NCI-H1694 treated with DMSO at 0.1 percent for 48 hours (cell line): Measurements from ENCODE around the gene IL6.
"Not testable (repeated sequence)": the region's sequence is repeated elsewhere in the genome, so short reads cannot be mapped to it uniquely, and the experiment has no call there.

Source experiments
- DNase-seq: peaks from one replicate; lab custom pipeline; 2025; lab: John Stamatoyannopoulos, UW

The IL6 gene

GRCh38 chr7:22726907-22727713, at the start of gene IL6:
TSS of gene IL6 (plus strand) at chr7:22727200. CDS start at chr7:22727263, 63 bp downstream.
- DNase-seq = peak; percentile 21

DNA sequence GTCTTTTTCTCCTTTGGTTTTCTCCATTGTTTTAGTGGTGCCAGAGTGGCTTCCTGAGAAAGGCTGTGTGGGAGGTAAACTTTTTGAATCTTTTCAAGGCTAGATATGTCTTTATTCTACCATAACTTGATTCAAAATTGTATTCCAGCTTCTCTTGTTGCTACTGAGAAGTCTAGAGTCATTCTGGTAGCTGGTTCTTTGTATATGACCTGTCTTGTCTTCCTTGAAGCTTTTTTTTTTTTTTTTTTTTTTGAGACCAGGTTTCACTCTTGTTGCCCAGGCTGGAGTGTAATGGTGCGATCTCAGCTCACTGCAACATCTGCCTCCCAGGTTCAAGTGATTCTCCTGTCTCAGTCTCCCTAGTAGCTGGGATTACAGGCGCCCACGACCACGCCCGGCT, 49.7 kb upstream of the IL6 start:
- not testable (repeated sequence) for DNase-seq

DNA sequence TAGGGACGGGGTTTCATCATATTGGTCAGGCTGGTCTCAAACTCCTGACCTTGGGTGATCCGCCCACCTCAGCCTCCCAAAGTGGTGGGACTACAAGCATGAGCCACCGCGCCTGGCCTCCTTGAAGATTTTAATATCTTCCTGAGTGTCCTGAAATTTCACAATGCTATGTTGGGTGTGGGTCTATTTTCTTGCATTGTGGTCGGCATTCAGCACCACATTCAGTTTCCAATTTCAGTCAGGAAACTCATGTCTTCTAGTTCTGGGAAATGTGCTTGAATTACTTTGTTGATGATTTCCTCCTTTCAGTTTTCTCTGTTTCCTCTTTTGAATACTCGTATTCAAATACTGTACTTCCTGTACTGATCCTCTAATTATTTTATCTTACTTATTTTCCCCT, 49.3 kb upstream of the IL6 start:
- DNase-seq = no peak

DNA sequence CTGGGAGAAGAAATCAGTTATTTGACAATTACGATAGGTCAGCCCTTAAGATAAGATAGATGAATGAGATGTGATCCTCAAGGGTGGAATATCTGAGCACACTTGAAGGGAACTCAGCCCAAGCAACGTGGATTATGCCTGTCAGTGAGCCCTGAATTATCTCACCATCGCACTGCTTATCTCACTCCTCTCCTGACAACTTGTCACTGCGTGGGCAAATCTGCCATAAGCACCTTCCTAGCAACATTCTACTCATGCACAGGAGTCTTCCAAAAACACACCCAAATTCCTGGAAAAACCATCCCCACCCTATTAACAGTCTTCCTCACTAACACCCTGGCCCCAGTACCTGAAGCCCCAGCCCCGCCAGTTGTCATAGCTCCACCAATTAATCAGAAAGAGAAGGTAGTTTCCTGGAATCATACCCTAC, 46.5 kb upstream of the IL6 start:
- DNase-seq = no peak

DNA sequence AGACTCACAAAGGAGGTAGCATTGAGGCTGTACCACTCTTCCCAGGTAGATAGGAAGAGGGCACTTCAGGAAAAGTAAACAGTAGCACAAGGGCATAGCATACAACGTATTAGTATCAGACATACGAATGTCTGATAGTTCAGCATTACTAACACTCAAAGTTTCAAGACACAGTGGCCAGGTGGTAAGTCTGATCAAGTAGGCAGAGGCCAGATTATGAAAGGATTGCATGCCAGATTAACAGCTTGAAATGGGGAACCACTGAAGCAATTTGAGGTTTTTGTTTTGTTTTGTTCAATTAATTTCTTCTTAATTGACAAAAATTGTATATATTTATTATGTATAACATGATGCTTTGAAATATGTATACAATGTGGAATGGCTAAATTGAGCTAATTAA, 45.7 kb upstream of the IL6 start:
- DNase-seq = no peak

- DNase-seq = no peak
Measured at GRCh38 chr7:22681852-22682657, 44.9 kb upstream of the IL6 start.

DNA sequence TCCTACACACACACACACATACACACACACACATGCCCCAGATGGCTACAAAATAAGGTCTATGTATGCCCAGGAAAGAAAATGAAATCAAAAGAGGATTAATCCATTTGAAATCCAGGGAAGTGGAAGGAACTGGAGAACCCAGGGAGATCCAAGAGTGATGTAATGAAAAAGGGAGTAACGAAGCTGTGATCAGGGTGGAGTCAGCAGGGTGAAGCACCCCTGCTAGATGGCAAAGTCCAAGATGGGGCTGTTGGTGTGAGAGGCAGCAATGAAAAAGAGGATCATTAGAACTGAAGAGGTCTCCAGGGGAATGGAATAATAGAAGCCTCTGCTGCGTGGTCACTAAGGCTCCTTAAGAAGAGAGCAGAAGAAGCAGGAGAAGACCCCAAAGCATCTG, 43.6 kb upstream of the IL6 start:
- DNase-seq = no peak

GRCh38 chr7:22686620-22687019, 40.4 kb upstream of the IL6 start:
- DNase-seq = no peak

GRCh38 chr7:22688084-22688483, 38.9 kb upstream of the IL6 start:
- no peak for DNase-seq

- DNase-seq = not testable (repeated sequence)
Measured at GRCh38 chr7:22688934-22689333, 38.1 kb upstream of the IL6 start.

GRCh38 chr7:22694597-22695207, 32.3 kb upstream of the IL6 start:
- no peak for DNase-seq

DNA sequence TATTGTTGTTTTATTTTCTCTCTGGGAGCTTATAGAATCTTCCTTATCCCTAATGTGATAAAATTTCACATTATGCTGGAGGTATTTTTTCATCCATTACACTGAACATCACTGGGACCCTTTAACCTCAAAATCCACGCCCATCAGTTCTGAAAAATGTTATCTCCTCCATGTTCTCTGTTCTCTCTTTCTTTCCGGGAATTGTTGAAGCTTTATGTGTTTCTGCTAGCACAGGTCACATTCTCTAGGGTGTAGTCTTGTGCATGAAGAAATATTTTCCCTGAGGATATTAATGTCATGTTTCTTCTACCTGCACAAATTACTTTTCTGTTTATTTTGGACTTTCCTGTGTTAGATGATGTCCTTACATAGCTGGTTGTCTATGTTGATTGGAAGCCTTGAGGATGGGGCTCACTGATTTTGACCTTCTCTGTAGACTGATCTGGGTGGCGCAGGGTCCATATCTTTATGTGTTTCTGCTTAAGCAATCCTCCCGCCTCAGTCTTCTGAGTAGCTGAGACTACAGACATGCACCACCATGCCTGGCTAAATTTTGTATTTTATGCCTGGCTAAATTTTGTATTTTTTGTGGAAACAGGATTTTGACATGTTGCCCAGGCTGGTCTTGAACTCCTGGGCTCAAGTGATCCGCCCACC, 31.4 kb upstream of the IL6 start:
- DNase-seq = no peak

GRCh38 chr7:22696541-22697228, 30.3 kb upstream of the IL6 start:
- no peak for DNase-seq

DNA sequence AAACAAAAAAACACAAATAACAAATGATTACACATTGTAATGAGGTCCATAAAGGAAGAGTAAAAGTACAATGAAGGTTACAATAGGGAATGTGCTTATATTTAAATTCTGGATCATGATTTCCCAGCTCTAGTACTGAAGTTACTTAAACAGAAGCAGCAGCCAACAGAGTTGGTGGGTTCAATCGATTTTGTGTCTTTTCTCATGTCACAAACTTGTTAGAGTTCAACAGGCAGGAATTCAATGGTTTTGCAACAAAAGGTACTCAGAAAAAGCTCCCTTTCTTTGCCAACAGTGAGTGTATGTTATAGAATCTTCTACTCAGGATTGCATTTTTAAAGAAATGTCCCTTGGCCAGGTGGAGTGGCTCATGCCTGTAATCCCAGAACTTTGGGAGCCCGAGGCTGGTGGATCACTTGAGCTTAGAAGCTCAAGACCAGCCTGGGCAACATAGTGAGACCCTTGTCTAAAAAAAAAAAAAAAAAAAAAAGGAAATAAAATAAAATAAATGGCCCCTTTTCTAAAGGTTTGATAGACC, 29.6 kb upstream of the IL6 start:
- DNase-seq = no peak

- DNase-seq = no peak
Measured at GRCh38 chr7:22697876-22698606, 29.0 kb upstream of the IL6 start.

DNA sequence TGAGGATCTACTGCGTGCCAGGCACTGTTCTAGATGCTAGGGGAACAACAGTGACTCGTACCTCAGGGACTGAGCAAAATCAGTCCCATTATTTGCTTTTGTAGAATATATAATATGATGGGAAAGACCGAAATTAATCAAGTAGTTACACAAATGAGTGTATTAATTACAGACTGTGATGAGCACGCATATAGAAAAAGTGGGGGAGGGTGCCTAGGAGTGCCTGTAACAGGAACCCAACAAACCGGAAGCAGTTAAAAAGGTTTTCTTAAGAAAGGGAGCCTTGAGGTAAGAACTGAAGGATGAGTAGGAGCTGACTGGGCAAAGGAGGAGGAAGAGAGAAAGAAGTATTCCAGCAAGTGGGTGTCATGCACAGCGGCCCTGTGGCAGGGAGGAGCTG, 28.2 kb upstream of the IL6 start:
- DNase-seq = no peak

DNA sequence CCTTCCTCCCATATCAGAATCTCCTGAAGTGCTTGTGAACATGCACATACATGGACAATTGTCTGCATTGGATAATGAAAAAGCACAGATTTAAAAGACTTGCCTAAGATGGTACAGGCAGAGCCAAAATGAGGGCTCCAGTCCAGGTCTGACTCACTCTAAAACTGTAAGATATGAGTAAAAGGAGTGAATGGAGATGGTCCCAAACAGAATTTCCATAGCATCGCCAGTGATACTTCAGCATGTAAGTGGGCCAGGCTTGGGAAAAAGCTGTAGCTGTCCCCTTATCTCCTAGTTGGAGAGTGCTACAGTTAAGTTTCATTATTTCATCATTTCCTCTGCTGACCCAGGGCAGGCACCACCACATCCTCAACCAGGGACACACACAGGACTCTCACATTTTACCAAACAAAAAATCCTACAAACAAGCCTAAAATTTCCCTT, 26.4 kb upstream of the IL6 start:
- DNase-seq = no peak

DNA sequence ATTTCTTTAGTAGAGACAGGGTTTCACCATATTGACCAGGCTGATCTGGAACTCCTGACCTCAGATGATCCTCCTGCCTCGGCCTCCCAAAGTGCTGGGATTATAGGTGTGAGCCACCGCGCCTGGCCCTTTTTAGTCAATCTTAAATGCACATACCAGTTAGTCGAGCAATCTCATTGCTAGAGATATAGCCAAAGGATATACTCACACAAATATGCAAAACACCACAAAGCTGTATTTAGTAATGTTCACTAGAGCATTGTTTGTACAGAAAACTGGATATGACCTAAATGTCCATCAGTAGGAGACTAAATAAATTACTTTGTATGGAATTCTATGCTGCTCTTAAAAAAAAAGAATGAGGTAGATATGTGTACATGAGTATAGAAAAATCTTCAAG, 24.5 kb upstream of the IL6 start:
- DNase-seq = no peak

DNA sequence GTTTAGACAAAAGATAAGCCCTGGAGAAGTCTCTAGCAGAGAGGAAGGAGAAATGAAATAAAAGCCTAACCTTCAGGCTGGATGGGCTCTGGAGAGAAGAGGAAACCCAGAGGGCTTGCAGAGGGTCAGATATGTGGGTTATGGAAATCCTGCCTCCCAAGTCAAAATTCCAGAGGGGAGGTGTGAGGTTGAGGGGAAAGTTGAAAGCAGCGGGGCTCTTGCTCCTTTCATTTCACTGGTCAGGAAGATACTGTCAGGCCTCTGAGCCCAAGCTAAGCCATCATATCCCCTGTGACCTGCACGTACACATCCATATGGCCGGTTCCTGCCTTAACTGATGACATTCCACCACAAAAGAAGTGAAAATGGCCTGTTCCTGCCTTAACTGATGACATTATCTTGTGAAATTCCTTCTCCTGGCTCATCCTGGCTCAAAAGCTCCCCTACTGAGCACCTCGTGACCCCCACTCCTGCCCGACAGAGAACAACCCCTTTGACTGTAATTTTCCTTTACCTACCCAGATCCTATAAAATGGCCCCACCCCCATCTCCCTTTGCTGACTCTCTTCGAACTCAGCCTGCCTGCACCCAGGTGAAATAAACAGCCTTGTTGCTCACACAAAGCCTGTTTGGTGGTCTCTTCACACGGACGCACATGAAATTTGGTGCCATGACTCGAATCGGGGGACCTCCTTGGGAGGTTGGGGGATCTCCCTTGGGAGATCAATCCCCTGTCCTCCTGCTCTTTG, 23.7 kb upstream of the IL6 start:
- DNase-seq = not testable (repeated sequence)
